ENCODE measurements around the gene CCDC54. TPM values are rescaled to one million over a fixed set of nuclear protein-coding genes. Genes with fewer than 3 reads are reported as not detected.

Gene CCDC54
- total and polyA plus RNA-seq, 2 of the 8 experiments (the other 6 are each of a cell fraction or from before 2014, with no cell fraction given): not detected

GRCh38 chr3:107345822-107346405 lies 31.3 kb upstream of the CCDC54 start:
- CTCF ChIA-PET (ENCODE audit: partially characterized antibody): interaction anchor here (0.5 to 1.0 kb wide), 2 partner anchors 24 to 74 kb away, joined by 3 to 4 read pairs; no protein-coding TSS in a partner anchor
- FAIRE-seq: peak; percentile 13
- WGBS, 2 experiments (ENCODE audit: extremely low coverage in 1 of 2, insufficient coverage in 1 of 2, insufficient read length in 1 of 2, insufficient replicate concordance in 2 of 2, low coverage in 1 of 2, low lambda C conversion rate in 2 of 2, missing lambda C conversion rate in 1 of 2): 80% methylated on average over 4 of the region's 4 CpGs; no CpG with 5 or more reads in 1 of the 2 experiments
- TF ChIP-seq SP2 (IDR thresholded peaks at IDR 0.05; ENCODE audit: low read length): no peak
- no peak for TF ChIP-seq HDAC6 (IDR thresholded peaks at IDR 0.05; ENCODE audit: low read depth, low read length)
- TF ChIP-seq SRF (IDR thresholded peaks at IDR 0.05; ENCODE audit: low read depth, low read length): no peak
- no peak for TF ChIP-seq BCL11A (IDR thresholded peaks at IDR 0.05; ENCODE audit: low read depth in 2 of 2, low read length in 2 of 2)
- TF ChIP-seq CTCF (IDR thresholded peaks at IDR 0.05; ENCODE audit: control extremely low read depth in 1 of 3, insufficient read depth in 1 of 3, low read depth in 1 of 3, low read length in 3 of 3): no peak
- TF ChIP-seq SUZ12 (IDR thresholded peaks at IDR 0.05; ENCODE audit: low read length): no peak
- TF ChIP-seq EZH2 (IDR thresholded peaks at IDR 0.05; ENCODE audit: low read depth, low read length, severe bottlenecking): no peak
- no peak for TF ChIP-seq RBBP5 (IDR thresholded peaks at IDR 0.05; ENCODE audit: borderline replicate concordance, low read depth, low read length)
- no peak for TF ChIP-seq JUND (IDR thresholded peaks at IDR 0.05; ENCODE audit: low read length)
- TF ChIP-seq PHF8 (conservative IDR thresholded peaks at IDR 0.05; ENCODE audit: low read depth, low read length): no peak
- no peak for TF ChIP-seq EP300 (IDR thresholded peaks at IDR 0.05; ENCODE audit: borderline replicate concordance in 1 of 2, low read depth in 2 of 2, low read length in 2 of 2)

More at GRCh38 chr3:107345822-107346405, 31.3 kb upstream of the CCDC54 start:
- Histone ChIP-seq H4K20me1 (replicated peaks in 1 of 2; ENCODE audit: control insufficient read depth in 1 of 2, insufficient read depth in 2 of 2, low read length in 2 of 2) (no peaks in the 10 kb centered on the region), H3K14ac (ENCODE audit: insufficient read length) (no peak overlapping the region), H2BK20ac (ENCODE audit: low read length) (no peak overlapping the region), H3K27ac (ENCODE audit: low read depth, low read length) (no peak overlapping the region), H2BK120ac (replicated peaks; ENCODE audit: low read depth, low read length) (no peak overlapping the region), H4K8ac (ENCODE audit: extremely low read depth, insufficient read depth, low read length) (peak overlapping the region; percentile 59; the same call in 1 of the 2 replicates), H2BK5ac (ENCODE audit: low read depth, low read length) (no peak overlapping the region), H2AK5ac (ENCODE audit: low read depth, low read length) (no peak overlapping the region), H3K4me3 (ENCODE audit: extremely low read depth in 1 of 4, insufficient read depth in 2 of 4, low read depth in 3 of 4, low read length in 4 of 4) (no peak overlapping the region), H3K23me2 (ENCODE audit: low read depth, low read length) (no peaks in the 10 kb centered on the region), H3K9ac (replicated peaks in 1 of 4; ENCODE audit: extremely low read depth in 1 of 4, low read depth in 3 of 4, low read length in 3 of 4) (no peak overlapping the region), H3K4me1 (replicated peaks in 1 of 4; ENCODE audit: control insufficient read depth in 3 of 4, insufficient read depth in 4 of 4, low read length in 3 of 4) (no peaks in the 10 kb centered on the region), H3K23ac (ENCODE audit: insufficient read length) (no peak overlapping the region), H4K91ac (replicated peaks; ENCODE audit: insufficient read length, low read length) (no peak overlapping the region), H2BK12ac (ENCODE audit: low read depth, low read length) (no peak overlapping the region), H3K27me3 (replicated peaks in 1 of 4; ENCODE audit: control insufficient read depth in 3 of 4, extremely low read depth in 1 of 4, insufficient read depth in 3 of 4, low read length in 3 of 4) (no peaks in the 10 kb centered on the region), H3K36me3 (ENCODE audit: control insufficient read depth in 2 of 4, insufficient read depth in 4 of 4, low read length in 3 of 4) (no peaks in the 10 kb centered on the region), H2AFZ (ENCODE audit: low read length) (no peak overlapping the region), H3K79me2 (ENCODE audit: control insufficient read depth in 1 of 2, insufficient read depth in 2 of 2, low read length in 2 of 2) (no peaks in the 10 kb centered on the region), H3K4ac (replicated peaks; ENCODE audit: insufficient read length, low read depth, low read length) (no peak overlapping the region), H3K9me3 (ENCODE audit: insufficient read depth in 2 of 2, low read depth in 1 of 2, low read length in 1 of 2) (no peaks in the 10 kb centered on the region), H3K79me1 (ENCODE audit: low read depth, low read length) (no peaks in the 10 kb centered on the region), H2BK15ac (ENCODE audit: low read length) (no peak overlapping the region), H3K56ac (replicated peaks; ENCODE audit: insufficient read length, low read depth, low read length) (no peak overlapping the region), H4K5ac (ENCODE audit: insufficient read length, low read depth, low read length) (no peak overlapping the region), H3K18ac (ENCODE audit: extremely low read depth, low read length) (no peak overlapping the region), H3K4me2 (ENCODE audit: insufficient read depth in 1 of 2, low read depth in 2 of 2, low read length in 2 of 2) (no peak overlapping the region)
- DNase-seq (ENCODE audit: low read depth in 1 of 2, low spot score in 2 of 2): no peak
- POLR2A ChIA-PET (ENCODE audit: partially characterized antibody): no interaction called here
